H9 (cell line): ENCODE data around the gene STARD8. TPM values are rescaled to one million over a fixed set of nuclear protein-coding genes. Genes with fewer than 3 reads are reported as not detected.

Experiments used
- DNase-seq: peaks from one replicate; pipeline ENCODE4 v3.0.0-alpha.2; 2017
- H2AFZ ChIP-seq: one replicate; pipeline ENCODE4 v1.6.1; 2013; ENCODE audit warnings: mild to moderate bottlenecking, low read length, control low read depth, moderate library complexity
- H2AK5ac ChIP-seq: 2 replicates; pipeline ENCODE4 v1.6.1; 2013; ENCODE audit warnings: low read length, control low read depth, mixed read lengths; ENCODE audit not compliant: insufficient read length
- H2BK120ac ChIP-seq: one replicate; pipeline ENCODE4 v1.6.1; 2013; ENCODE audit warnings: low read depth, mild to moderate bottlenecking, low read length, control low read depth, inconsistent platforms; ENCODE audit not compliant: poor library complexity, severe bottlenecking
- H2BK12ac ChIP-seq: 2 replicates; pipeline ENCODE4 v1.6.1; 2013; ENCODE audit warnings: low read length, control low read depth, mixed read lengths, low read depth; ENCODE audit not compliant: insufficient read length
- H2BK15ac ChIP-seq: 2 replicates; pipeline ENCODE4 v1.6.1; 2013; ENCODE audit warnings: low read depth, low read length, control low read depth
- H2BK20ac ChIP-seq: one replicate; pipeline ENCODE4 v1.6.1; 2013; ENCODE audit warnings: low read depth, mild to moderate bottlenecking, low read length, control low read depth, inconsistent platforms; ENCODE audit not compliant: poor library complexity, severe bottlenecking
- H2BK5ac ChIP-seq: 2 replicates; pipeline ENCODE4 v1.6.1; 2013; ENCODE audit warnings: low read length, control low read depth, mixed read lengths; ENCODE audit not compliant: insufficient read length
- H3K14ac ChIP-seq: 2 replicates; pipeline ENCODE4 v1.6.1; 2013; ENCODE audit warnings: low read length, control low read depth; ENCODE audit not compliant: insufficient read depth
- H3K18ac ChIP-seq: 2 replicates; pipeline ENCODE4 v1.6.1; 2013; ENCODE audit warnings: low read depth, mild to moderate bottlenecking, mixed read lengths, low read length, control low read depth; ENCODE audit not compliant: insufficient read length
- H3K23ac ChIP-seq: 2 replicates; pipeline ENCODE4 v1.6.1; 2013; ENCODE audit warnings: low read length, control low read depth, mixed read lengths, low read depth; ENCODE audit not compliant: insufficient read length
- H3K23me2 ChIP-seq: 2 replicates; pipeline ENCODE4 v1.6.1; 2013; ENCODE audit warnings: low read depth, mild to moderate bottlenecking, mixed read lengths, low read length, control low read depth; ENCODE audit not compliant: insufficient read length, poor library complexity, severe bottlenecking
- H3K27ac ChIP-seq: 2 replicates; pipeline ENCODE4 v1.5.1; 2013; ENCODE audit warnings: low read length, control low read depth, mixed read lengths, low read depth; ENCODE audit not compliant: insufficient read length
- H3K27me3 ChIP-seq: 2 replicates; pipeline ENCODE4 v1.6.1; 2013; ENCODE audit warnings: low read length, control low read depth, inconsistent platforms; ENCODE audit not compliant: insufficient read depth
- H3K4ac ChIP-seq: 2 replicates; pipeline ENCODE4 v1.6.1; 2013; ENCODE audit warnings: low read depth, mild to moderate bottlenecking, control low read depth, inconsistent platforms, low read length, moderate library complexity
- H3K4me1 ChIP-seq: 2 replicates; pipeline ENCODE4 v1.6.1; 2013; ENCODE audit warnings: low read length, control low read depth, inconsistent platforms; ENCODE audit not compliant: insufficient read depth
- H3K4me2 ChIP-seq: 2 replicates; pipeline ENCODE4 v1.6.1; 2013; ENCODE audit warnings: low read length, control low read depth, mixed read lengths; ENCODE audit not compliant: insufficient read length, insufficient read depth
- H3K56ac ChIP-seq: 2 replicates; pipeline ENCODE4 v1.6.1; 2013; ENCODE audit warnings: low read depth, mild to moderate bottlenecking, mixed read lengths, low read length, control low read depth; ENCODE audit not compliant: insufficient read length
- H3K79me1 ChIP-seq: 2 replicates; pipeline ENCODE4 v1.6.1; 2013; ENCODE audit warnings: low read depth, mild to moderate bottlenecking, moderate library complexity, low read length, control low read depth, inconsistent platforms; ENCODE audit not compliant: insufficient read depth, poor library complexity, severe bottlenecking
- H3K79me2 ChIP-seq: 2 replicates; pipeline ENCODE4 v1.6.1; 2013; ENCODE audit warnings: low read length, control low read depth, inconsistent platforms; ENCODE audit not compliant: insufficient read depth
- H3K9ac ChIP-seq: 2 replicates; pipeline ENCODE4 v1.6.1; 2013; ENCODE audit warnings: low read length, control low read depth, mixed read lengths; ENCODE audit not compliant: insufficient read length; ENCODE audit errors: extremely low read depth
- H3K9me3 ChIP-seq: one replicate; pipeline ENCODE4 v1.6.1; 2013; ENCODE audit warnings: low read depth, low read length, inconsistent platforms; ENCODE audit not compliant: control insufficient read depth
- H3T11ph ChIP-seq: one replicate; pipeline ENCODE4 v1.6.1; 2013; ENCODE audit warnings: mild to moderate bottlenecking, low read length, control low read depth, inconsistent platforms
- H4K20me1 ChIP-seq: one replicate; pipeline ENCODE4 v1.6.1; 2013; ENCODE audit not compliant: control insufficient read depth, insufficient read length, insufficient read depth
- H4K5ac ChIP-seq: 2 replicates; pipeline ENCODE4 v1.6.1; 2013; ENCODE audit warnings: low read depth, mild to moderate bottlenecking, mixed read lengths, low read length, control low read depth; ENCODE audit not compliant: insufficient read length
- H4K8ac ChIP-seq: replicated peaks from 2 replicates; pipeline ENCODE4 v1.6.1; 2013; ENCODE audit warnings: low read length, control low read depth, mixed read lengths, low read depth; ENCODE audit not compliant: insufficient read length
- H4K91ac ChIP-seq: 2 replicates; pipeline ENCODE4 v1.6.1; 2013; ENCODE audit warnings: low read depth, mild to moderate bottlenecking, moderate library complexity, mixed read lengths, low read length, control low read depth; ENCODE audit not compliant: insufficient read length
- H3K27ac Mint-ChIP-seq, 3 experiments: 2 replicates in 2 of 3; 3 replicates in 1 of 3; pipeline ENCODE4 v1.8.0; 2020 to 2021; ENCODE audit warnings: mixed read lengths in 3 of 3, mild to moderate bottlenecking in 1 of 3, moderate library complexity in 1 of 3
- H3K27me3 Mint-ChIP-seq: 2 replicates; pipeline ENCODE4 v1.8.0; 2021; ENCODE audit warnings: low read depth, mild to moderate bottlenecking, moderate library complexity, mixed read lengths
- H3K36me3 Mint-ChIP-seq, 3 experiments: 2 replicates in 2 of 3; 3 replicates in 1 of 3; pipeline ENCODE4 v1.8.0; 2020 to 2021; ENCODE audit warnings: low read depth in 3 of 3, mixed read lengths in 3 of 3; ENCODE audit not compliant: insufficient read depth in 1 of 3
- H3K4me1 Mint-ChIP-seq, 2 experiments: 2 replicates each; pipeline ENCODE4 v1.8.0; 2020; ENCODE audit warnings: mixed read lengths in 2 of 2
- H3K4me3 Mint-ChIP-seq, 2 experiments: 2 replicates in 1 of 2; 3 replicates in 1 of 2; pipeline ENCODE4 v1.8.0; 2020 to 2021; ENCODE audit warnings: mild to moderate bottlenecking in 2 of 2, mixed read lengths in 2 of 2, moderate library complexity in 1 of 2
- H3K9me3 Mint-ChIP-seq, 2 experiments: 2 replicates in 1 of 2; 3 replicates in 1 of 2; pipeline ENCODE4 v1.8.0; 2020; ENCODE audit warnings: mild to moderate bottlenecking in 2 of 2, mixed read lengths in 2 of 2, moderate library complexity in 1 of 2
- WGBS: extraction: QIAGEN DNeasy Blood & Tissue Kit; methylation state at CpG from one replicate; pipeline ENCODE4 v1.1.7; 2013; ENCODE audit warnings: missing lambda C conversion rate, low lambda C conversion rate, mixed read lengths; ENCODE audit not compliant: insufficient read length; ENCODE audit errors: extremely low coverage; 5-methylcytosine and 5-hydroxymethylcytosine counted together
- total RNA-seq: library from RNA; stranded (reverse); gene quantifications from 2 replicates; pipeline ENCODE4 v1.2.1, GENCODE V29; 2021
- TF ChIP-seq, protein P1 (sequence below): fragments of 200-600 bp; sonication (generic); conservative IDR thresholded peaks from 3 replicates; pipeline ENCODE4 v1.8.0; 2021; ENCODE audit warnings: antibody characterized with exemption, mild to moderate bottlenecking

The STARD8 gene
- total RNA-seq, 1 experiment from 2014 or later: 0.52 TPM

- DNase-seq: no peak
These were observed 76.2 kb downstream of the STARD8 start for GRCh38 chrX:68723491-68724155.

More at GRCh38 chrX:68723491-68724155, 76.2 kb downstream of the STARD8 start:
- no peaks in the 10 kb centered on the region for H3K79me1 ChIP-seq
- H4K8ac ChIP-seq: no peak overlapping the region
- H2AK5ac ChIP-seq: no peak overlapping the region
- H4K91ac ChIP-seq: no peak overlapping the region
- Mint-ChIP-seq H3K4me3 (no peak overlapping the region; a peak in 1 of 5 replicates), H3K36me3 (peaks cover 9 to 15% (median 9%) of the 10 kb centered on the region in 3 experiments; a peak in 5 of 7 replicates), H3K4me1 (peaks cover 5 to 6% of the 10 kb centered on the region in 2 experiments; a peak in 1 of 4 replicates), H3K9me3 (peaks cover 64 to 75% of the 10 kb centered on the region in 2 experiments), H3K27me3 (peaks cover 7% of the 10 kb centered on the region), H3K27ac (no peak overlapping the region)
- no CpG with 5 or more reads among the region's 24 CpGs for WGBS
- no peak overlapping the region for H3K4me2 ChIP-seq
- no peak overlapping the region for H3K23ac ChIP-seq
- no peak overlapping the region for H3T11ph ChIP-seq
- H3K56ac ChIP-seq: no peak overlapping the region
- H3K79me2 ChIP-seq: no peaks in the 10 kb centered on the region
- no peaks in the 10 kb centered on the region for H3K27me3 ChIP-seq
- H2BK120ac ChIP-seq: no peak overlapping the region
- H3K4ac ChIP-seq: no peak overlapping the region
- H3K27ac ChIP-seq: no peak overlapping the region
- no peak overlapping the region for H4K5ac ChIP-seq
- H3K23me2 ChIP-seq: no peaks in the 10 kb centered on the region
- H3K9me3 ChIP-seq: peaks cover 38% of the 10 kb centered on the region
- no peaks in the 10 kb centered on the region for H4K20me1 ChIP-seq
- H2AFZ ChIP-seq: no peak overlapping the region
- H3K14ac ChIP-seq: no peak overlapping the region
- no peak overlapping the region for H2BK12ac ChIP-seq
- no peak overlapping the region for H2BK20ac ChIP-seq
- H2BK5ac ChIP-seq: no peak overlapping the region
- no peak overlapping the region for H3K18ac ChIP-seq
- H3K4me1 ChIP-seq: no peaks in the 10 kb centered on the region
- TF ChIP-seq, protein P1, sequence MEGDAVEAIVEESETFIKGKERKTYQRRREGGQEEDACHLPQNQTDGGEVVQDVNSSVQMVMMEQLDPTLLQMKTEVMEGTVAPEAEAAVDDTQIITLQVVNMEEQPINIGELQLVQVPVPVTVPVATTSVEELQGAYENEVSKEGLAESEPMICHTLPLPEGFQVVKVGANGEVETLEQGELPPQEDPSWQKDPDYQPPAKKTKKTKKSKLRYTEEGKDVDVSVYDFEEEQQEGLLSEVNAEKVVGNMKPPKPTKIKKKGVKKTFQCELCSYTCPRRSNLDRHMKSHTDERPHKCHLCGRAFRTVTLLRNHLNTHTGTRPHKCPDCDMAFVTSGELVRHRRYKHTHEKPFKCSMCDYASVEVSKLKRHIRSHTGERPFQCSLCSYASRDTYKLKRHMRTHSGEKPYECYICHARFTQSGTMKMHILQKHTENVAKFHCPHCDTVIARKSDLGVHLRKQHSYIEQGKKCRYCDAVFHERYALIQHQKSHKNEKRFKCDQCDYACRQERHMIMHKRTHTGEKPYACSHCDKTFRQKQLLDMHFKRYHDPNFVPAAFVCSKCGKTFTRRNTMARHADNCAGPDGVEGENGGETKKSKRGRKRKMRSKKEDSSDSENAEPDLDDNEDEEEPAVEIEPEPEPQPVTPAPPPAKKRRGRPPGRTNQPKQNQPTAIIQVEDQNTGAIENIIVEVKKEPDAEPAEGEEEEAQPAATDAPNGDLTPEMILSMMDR: no peak
- H2BK15ac ChIP-seq: no peak overlapping the region
- no peak overlapping the region for H3K9ac ChIP-seq
